Measurements from ENCODE around the gene COL6A1. TPM values are rescaled to one million over a fixed set of nuclear protein-coding genes. Genes with fewer than 3 reads are reported as not detected.
A peak's percentile ranks its signal among the peaks of the same experiment; 100 is the strongest.

Gene COL6A1
- total RNA-seq, 1 donor from 2014 or later, result 611 TPM

DNA sequence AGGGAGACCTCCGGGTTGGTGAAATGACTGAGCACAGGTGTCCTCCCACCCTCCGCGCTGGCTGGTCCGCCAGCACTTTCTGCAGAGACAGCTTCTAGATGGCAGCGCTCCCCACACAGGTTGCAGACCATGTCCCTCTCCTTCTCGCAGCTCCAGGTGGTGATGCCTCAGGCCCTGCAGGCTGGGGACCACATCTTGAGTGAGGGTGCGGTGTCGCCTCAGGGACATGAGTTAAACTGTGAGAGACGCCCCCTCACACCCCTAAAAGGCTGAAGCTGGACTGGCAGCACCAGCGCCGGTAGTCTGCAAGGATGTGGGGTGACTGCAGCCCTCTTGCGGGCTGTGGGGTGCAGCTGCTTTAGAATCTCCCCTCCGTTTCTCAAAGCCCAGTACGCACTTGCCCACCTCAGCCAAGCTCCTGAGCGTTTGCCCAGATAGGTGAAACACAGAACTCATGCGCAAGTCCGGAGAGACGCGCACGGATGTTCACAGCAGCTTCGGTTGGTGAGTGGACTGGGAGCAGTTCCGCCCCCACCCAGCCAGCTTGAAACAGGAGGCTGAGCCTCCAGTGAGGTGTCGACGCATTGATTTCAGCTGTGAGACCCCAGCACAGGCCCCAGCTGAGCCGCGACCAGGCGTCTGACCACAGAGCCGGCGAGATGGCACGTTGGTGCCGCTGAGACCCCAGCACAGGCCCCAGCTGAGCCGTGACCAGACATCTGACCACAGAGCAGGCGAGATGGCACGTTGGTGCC lies 28.6 kb downstream of the COL6A1 start:
- H3K27me3 Mint-ChIP-seq (ENCODE audit: low read depth), result peaks cover 11% of the 10 kb centered on the region
- DNase-seq (ENCODE audit: low spot score in 2 of 2, unreplicated experiment in 2 of 2), result peak in 1 of 2 experiments; percentile 35
- no peak for TF ChIP-seq CTCF (IDR thresholded peaks at IDR 0.05; ENCODE audit: unreplicated experiment)
- no peaks in the 10 kb centered on the region for H3K9me3 Mint-ChIP-seq
- no peaks in the 10 kb centered on the region for H3K36me3 Mint-ChIP-seq
- H3K4me3 Mint-ChIP-seq, result no peak overlapping the region
- H3K27ac Mint-ChIP-seq, result no peak overlapping the region
- H3K4me1 Mint-ChIP-seq, result peaks cover 14% of the 10 kb centered on the region

GRCh38 chr21:46011267-46011967 lies 29.8 kb downstream of the COL6A1 start:
- H3K4me3 Mint-ChIP-seq, result no peak overlapping the region
- peaks cover 14% of the 10 kb centered on the region for H3K4me1 Mint-ChIP-seq
- no peak overlapping the region for H3K27ac Mint-ChIP-seq
- no peaks in the 10 kb centered on the region for H3K36me3 Mint-ChIP-seq
- peak in 1 of 2 experiments; percentile 29 for DNase-seq (ENCODE audit: low spot score in 2 of 2, unreplicated experiment in 2 of 2)
- H3K9me3 Mint-ChIP-seq, result peaks cover 4% of the 10 kb centered on the region
- TF ChIP-seq CTCF (IDR thresholded peaks at IDR 0.05; ENCODE audit: unreplicated experiment), result no peak
- H3K27me3 Mint-ChIP-seq (ENCODE audit: low read depth), result peaks cover 19% of the 10 kb centered on the region

DNA sequence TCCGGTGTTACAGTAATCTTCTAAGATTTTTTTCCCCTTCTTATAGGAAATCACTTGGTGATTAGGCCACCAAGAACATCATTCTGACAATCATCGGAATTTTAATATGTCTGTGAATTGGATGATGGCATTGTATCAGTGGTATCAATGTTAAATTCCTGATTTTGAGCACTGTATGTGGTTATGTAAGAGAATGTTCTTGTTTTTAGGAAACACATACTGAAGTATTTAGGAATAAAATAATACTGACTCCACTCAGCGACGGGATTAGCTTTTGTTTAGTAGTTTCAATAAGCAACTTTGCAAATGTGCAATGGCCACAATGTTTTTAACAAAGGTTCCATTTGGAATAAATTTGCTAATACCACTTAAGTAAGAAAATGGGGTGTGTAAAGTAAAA lies 30.6 kb downstream of the COL6A1 start:
- no peak for DNase-seq (ENCODE audit: low spot score in 2 of 2, unreplicated experiment in 2 of 2)

GRCh38 chr21:46014828-46015227 lies 33.3 kb downstream of the COL6A1 start:
- H3K9me3 Mint-ChIP-seq, result peaks cover 13% of the 10 kb centered on the region

More for the DNA sequence above, 30.6 kb downstream of the COL6A1 start:
- no peak for TF ChIP-seq CTCF (IDR thresholded peaks at IDR 0.05; ENCODE audit: unreplicated experiment)
- H3K36me3 Mint-ChIP-seq, result no peaks in the 10 kb centered on the region
- H3K27me3 Mint-ChIP-seq (ENCODE audit: low read depth), result peaks cover 21% of the 10 kb centered on the region
- peaks cover 8% of the 10 kb centered on the region for H3K9me3 Mint-ChIP-seq
- H3K27ac Mint-ChIP-seq, result no peak overlapping the region
- H3K4me1 Mint-ChIP-seq, result peaks cover 14% of the 10 kb centered on the region
- no peak overlapping the region for H3K4me3 Mint-ChIP-seq

GRCh38 chr21:46017148-46017547 lies 35.6 kb downstream of the COL6A1 start:
- Mint-ChIP-seq H3K9me3 (peaks cover 13% of the 10 kb centered on the region), H3K27me3 (ENCODE audit: low read depth) (peaks cover 23% of the 10 kb centered on the region), H3K27ac (no peak overlapping the region), H3K4me1 (peaks cover 6% of the 10 kb centered on the region), H3K4me3 (no peak overlapping the region), H3K36me3 (no peaks in the 10 kb centered on the region)
- no peak for TF ChIP-seq CTCF (IDR thresholded peaks at IDR 0.05; ENCODE audit: unreplicated experiment)
- DNase-seq (ENCODE audit: low spot score in 2 of 2, unreplicated experiment in 2 of 2), result no peak

More at GRCh38 chr21:46014828-46015227, 33.3 kb downstream of the COL6A1 start:
- Mint-ChIP-seq H3K4me1 (peaks cover 13% of the 10 kb centered on the region), H3K4me3 (no peak overlapping the region), H3K27ac (no peak overlapping the region), H3K27me3 (ENCODE audit: low read depth) (peaks cover 23% of the 10 kb centered on the region), H3K36me3 (no peaks in the 10 kb centered on the region)
- no peak for TF ChIP-seq CTCF (IDR thresholded peaks at IDR 0.05; ENCODE audit: unreplicated experiment)
- DNase-seq (ENCODE audit: low spot score in 2 of 2, unreplicated experiment in 2 of 2), result no peak

Measured in mesothelial cell of epicardium (in vitro differentiated cells).